ENCODE data around the gene DLL4. TPM values are rescaled to one million over a fixed set of nuclear protein-coding genes. Genes with fewer than 3 reads are reported as not detected.
A peak's percentile ranks its signal among the peaks of the same experiment; 100 is the strongest.

The DLL4 gene
- total and polyA plus RNA-seq, 10 of the 15 experiments (the other 5 are each of a cell fraction or from before 2014, with no cell fraction given): 0.04 to 0.16 (median 0.09) TPM; not detected in 6

GRCh38 chr15:40879609-40880008, 49.5 kb upstream of the DLL4 start (continued):
- no peak for TF ChIP-seq E2F4 (IDR thresholded peaks at IDR 0.05; ENCODE audit: low read depth, low read length)
- no peak for TF ChIP-seq IRF5 (IDR thresholded peaks at IDR 0.05; ENCODE audit: borderline replicate concordance)
- no peak for TF ChIP-seq SUPT20H (IDR thresholded peaks at IDR 0.05; ENCODE audit: borderline replicate concordance, control insufficient read depth, low read depth, low read length)
- TF ChIP-seq ZBTB40 (IDR thresholded peaks at IDR 0.05; ENCODE audit: borderline replicate concordance): no peak
- TF ChIP-seq NR2C2 (IDR thresholded peaks at IDR 0.05; ENCODE audit: borderline replicate concordance, control insufficient read depth, insufficient read length, low read depth): no peak
- TF ChIP-seq CBFB (IDR thresholded peaks at IDR 0.05; ENCODE audit: low read depth): no peak
- TF ChIP-seq MTA2 (IDR thresholded peaks at IDR 0.05; ENCODE audit: low read depth): no peak
- TF ChIP-seq NFYB (IDR thresholded peaks at IDR 0.05; ENCODE audit: insufficient read depth, low read depth, low read length): no peak
- TF ChIP-seq ATF3 (IDR thresholded peaks at IDR 0.05; ENCODE audit: borderline replicate concordance, extremely low read depth, low read depth, low read length): no peak
- peak; percentile 57; the same call in 1 of the 2 replicates for TF ChIP-seq EED (IDR thresholded peaks at IDR 0.05; ENCODE audit: low read depth)
- peak; percentile 52 for TF ChIP-seq IKZF1 (conservative IDR thresholded peaks at IDR 0.05)
- 0 out of 2 replicates have a peak, but pooled peaks have one; percentile 16 for TF ChIP-seq IRF4 (IDR thresholded peaks at IDR 0.05; ENCODE audit: low read depth, low read length)
- TF ChIP-seq BHLHE40 (IDR thresholded peaks at IDR 0.05; ENCODE audit: borderline replicate concordance in 1 of 2, low read depth in 2 of 2, low read length in 1 of 2): 0 out of 4 replicates have a peak, but pooled peaks of 1 of the 2 experiments have one; percentile 20
- no peak for TF ChIP-seq BMI1 (IDR thresholded peaks at IDR 0.05; ENCODE audit: borderline replicate concordance)
- TF ChIP-seq ZBTB4 (CRISPR knock-in tag; IDR thresholded peaks at IDR 0.05): no peak

All from GM12878 (cell line).